GM12878 (cell line): Measurements from ENCODE around the gene COMMD6. TPM values are rescaled to one million over a fixed set of nuclear protein-coding genes. Genes with fewer than 3 reads are reported as not detected.
A peak's percentile ranks its signal among the peaks of the same experiment; 100 is the strongest.

Experiments used
- BHLHE40 ChIP-seq, 2 experiments: fragments of 450-650 bp in 1 of 2; IDR thresholded peaks; 2 replicates each; pipeline ENCODE4 v1.6.1; 2011 to 2017; ENCODE audit warnings: low read depth in 2 of 2, borderline replicate concordance in 1 of 2, improper control_type of control experiment in 1 of 2, low read length in 1 of 2, mild to moderate bottlenecking in 1 of 2
- CHD1 ChIP-seq: IDR thresholded peaks from 2 replicates; pipeline ENCODE4 v1.6.1; 2012; ENCODE audit warnings: low read depth, low read length, improper control_type of control experiment
- EZH2 ChIP-seq: IDR thresholded peaks from 2 replicates; pipeline ENCODE4 v1.6.1; 2012; ENCODE audit warnings: low read depth, mild to moderate bottlenecking, control low read depth, inconsistent platforms, low read length, borderline replicate concordance; ENCODE audit not compliant: control insufficient read depth
- HCFC1 ChIP-seq: fragments of 150-350 bp; IDR thresholded peaks from 2 replicates; pipeline ENCODE4 v1.6.1; 2014; ENCODE audit warnings: low read length
- IKZF2 ChIP-seq, 2 experiments: fragments of 450-650 bp; IDR thresholded peaks; 2 replicates each; pipeline ENCODE4 v1.6.1; 2017; ENCODE audit warnings: mild to moderate bottlenecking in 2 of 2, moderate library complexity in 2 of 2
- NFIC ChIP-seq: IDR thresholded peaks from 2 replicates; pipeline ENCODE4 v1.6.1; 2012; ENCODE audit warnings: low read depth, mild to moderate bottlenecking, inconsistent platforms, low read length, moderate library complexity
- RBBP5 ChIP-seq: fragments of 200-600 bp; sonication (generic); conservative IDR thresholded peaks from 2 replicates; pipeline ENCODE4 v1.6.1; 2016
- RELA ChIP-seq: fragments of 450-650 bp; IDR thresholded peaks from 2 replicates; pipeline ENCODE4 v1.8.0; 2014; ENCODE audit warnings: borderline replicate concordance; ENCODE audit not compliant: partially characterized antibody
- RUNX3 ChIP-seq: IDR thresholded peaks from 2 replicates; pipeline ENCODE4 v1.6.1; 2012; ENCODE audit warnings: low read length, inconsistent platforms
- SMAD5 ChIP-seq: IDR thresholded peaks from 2 replicates; pipeline ENCODE4 v1.6.1; 2016; ENCODE audit warnings: antibody characterized with exemption, low read depth
- SPI1 ChIP-seq: IDR thresholded peaks from 2 replicates; pipeline ENCODE4 v1.6.1; 2011; ENCODE audit warnings: low read depth, mild to moderate bottlenecking, low read length, moderate library complexity, borderline replicate concordance; ENCODE audit not compliant: insufficient read depth
- STAT1 ChIP-seq: fragments of 450-650 bp; conservative IDR thresholded peaks from 2 replicates; pipeline ENCODE4 v1.6.1; 2014; ENCODE audit warnings: antibody characterized with exemption, mild to moderate bottlenecking
- SUPT20H ChIP-seq: IDR thresholded peaks from 2 replicates; pipeline ENCODE4 v1.6.1; 2011; ENCODE audit warnings: low read depth, mild to moderate bottlenecking, low read length, moderate library complexity, borderline replicate concordance; ENCODE audit not compliant: control insufficient read depth
- SUZ12 ChIP-seq: fragments of 200-600 bp; sonication (generic); IDR thresholded peaks from one replicate; pipeline ENCODE4 v1.6.1; 2018; ENCODE audit warnings: antibody characterized with exemption, mild to moderate bottlenecking; ENCODE audit not compliant: unreplicated experiment
- YBX1 ChIP-seq: fragments of 450-650 bp; IDR thresholded peaks from 2 replicates; pipeline ENCODE4 v1.6.1; 2016; ENCODE audit warnings: antibody characterized with exemption
- YY1 ChIP-seq: IDR thresholded peaks from 2 replicates; pipeline ENCODE4 v1.6.1; 2011; ENCODE audit warnings: low read depth, mild to moderate bottlenecking, low read length
- ZNF384 ChIP-seq: IDR thresholded peaks from 2 replicates; pipeline ENCODE4 v1.6.1; 2012; ENCODE audit warnings: low read depth, mild to moderate bottlenecking, low read length, improper control_type of control experiment, borderline replicate concordance
- polyA plus RNA-seq, 11 experiments: library from polyadenylated mRNA; depleted of rRNA in 4 of 11; unstranded in 6 of 11; stranded (reverse) in 5 of 11; fragments of >200 nt; fragmentation: Nextera tagmentation in 4 of 11; fragmentation: Illumina TruSeq in 1 of 11; extraction: Ambion mirVana in 4 of 11; extraction: Trizol in 1 of 11; gene quantifications; 1 replicate in 1 of 11; 2 replicates in 10 of 11; pipeline versions ENCODE4 v1.2.1 to v1.2.3, GENCODE V29; 2011 to 2016; ENCODE audit warnings: inconsistent platforms in 2 of 11, missing spikeins in 2 of 11, low read depth in 1 of 11
- total RNA-seq, 4 experiments: library from RNA; depleted of rRNA in 3 of 4; stranded (reverse); fragments of >200 nt in 3 of 4; fragmentation: Illumina TruSeq in 1 of 4; extraction: Trizol in 1 of 4; gene quantifications; 2 replicates each; pipeline versions ENCODE4 v1.2.1 to v1.2.3, GENCODE V29; 2013 to 2021
- TF ChIP-seq, protein P1 (sequence below): fragments of 450-650 bp; IDR thresholded peaks from 2 replicates; pipeline ENCODE4 v1.6.1; 2016; ENCODE audit warnings: mild to moderate bottlenecking, moderate library complexity, borderline replicate concordance
- TF ChIP-seq, protein P2 (sequence below): fragments of 450-650 bp; conservative IDR thresholded peaks from 2 replicates; pipeline ENCODE4 v1.6.1; 2017; ENCODE audit warnings: mild to moderate bottlenecking, moderate library complexity
- TF ChIP-seq, protein P3 (sequence below): fragments of 450-650 bp; IDR thresholded peaks from 2 replicates; pipeline ENCODE4 v1.6.1; 2017; ENCODE audit warnings: mild to moderate bottlenecking
- TF ChIP-seq, protein P4 (sequence below): IDR thresholded peaks from 2 replicates; pipeline ENCODE4 v1.6.1; 2012; ENCODE audit warnings: low read depth, low read length, improper control_type of control experiment

Gene COMMD6
- total and polyA plus RNA-seq, 10 of the 15 experiments (the other 5 are each of a cell fraction or from before 2014, with no cell fraction given) = 127 to 509 (median 247) TPM

DNA sequence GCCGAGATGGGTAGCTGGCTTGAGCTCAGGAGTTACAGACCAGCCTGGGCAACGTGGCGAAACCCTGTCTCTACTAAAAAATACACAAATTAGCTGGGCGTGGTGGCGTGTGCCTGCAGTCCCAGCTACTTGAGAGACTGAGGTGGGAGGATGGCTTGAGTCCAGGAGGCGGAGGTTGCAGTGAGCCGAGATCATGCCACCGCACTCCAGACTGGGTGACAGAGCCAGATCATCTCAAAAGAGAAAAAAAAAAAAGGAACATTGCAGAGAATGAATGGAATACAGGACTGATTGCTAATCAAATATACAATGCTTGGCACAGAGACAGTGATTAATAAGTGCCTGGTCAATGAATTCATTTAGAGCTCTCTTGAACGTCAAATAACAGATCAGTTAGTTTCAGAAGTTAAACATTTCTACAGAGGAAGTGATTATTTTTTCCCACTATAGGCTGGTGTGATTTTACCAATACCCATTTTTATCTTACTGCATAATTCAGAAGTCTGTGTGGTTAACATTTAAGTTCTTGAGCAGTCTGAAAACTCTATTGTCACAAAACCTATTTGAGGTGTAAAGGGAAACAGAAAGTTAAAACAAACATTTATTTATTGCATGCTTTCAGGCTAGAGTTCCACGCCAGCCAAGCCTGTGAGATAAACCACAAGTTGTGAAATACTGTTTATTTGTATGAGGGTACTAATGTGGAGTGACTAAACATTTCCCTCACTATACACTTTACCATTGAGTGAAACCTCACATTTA is 48.0 kb downstream of the COMMD6 start (continued):
- TF ChIP-seq RUNX3 = peak; percentile 81
- peak; percentile 29; the same call in 1 of the 2 replicates for TF ChIP-seq NFIC
- no peak for TF ChIP-seq YY1
- TF ChIP-seq, protein P1, sequence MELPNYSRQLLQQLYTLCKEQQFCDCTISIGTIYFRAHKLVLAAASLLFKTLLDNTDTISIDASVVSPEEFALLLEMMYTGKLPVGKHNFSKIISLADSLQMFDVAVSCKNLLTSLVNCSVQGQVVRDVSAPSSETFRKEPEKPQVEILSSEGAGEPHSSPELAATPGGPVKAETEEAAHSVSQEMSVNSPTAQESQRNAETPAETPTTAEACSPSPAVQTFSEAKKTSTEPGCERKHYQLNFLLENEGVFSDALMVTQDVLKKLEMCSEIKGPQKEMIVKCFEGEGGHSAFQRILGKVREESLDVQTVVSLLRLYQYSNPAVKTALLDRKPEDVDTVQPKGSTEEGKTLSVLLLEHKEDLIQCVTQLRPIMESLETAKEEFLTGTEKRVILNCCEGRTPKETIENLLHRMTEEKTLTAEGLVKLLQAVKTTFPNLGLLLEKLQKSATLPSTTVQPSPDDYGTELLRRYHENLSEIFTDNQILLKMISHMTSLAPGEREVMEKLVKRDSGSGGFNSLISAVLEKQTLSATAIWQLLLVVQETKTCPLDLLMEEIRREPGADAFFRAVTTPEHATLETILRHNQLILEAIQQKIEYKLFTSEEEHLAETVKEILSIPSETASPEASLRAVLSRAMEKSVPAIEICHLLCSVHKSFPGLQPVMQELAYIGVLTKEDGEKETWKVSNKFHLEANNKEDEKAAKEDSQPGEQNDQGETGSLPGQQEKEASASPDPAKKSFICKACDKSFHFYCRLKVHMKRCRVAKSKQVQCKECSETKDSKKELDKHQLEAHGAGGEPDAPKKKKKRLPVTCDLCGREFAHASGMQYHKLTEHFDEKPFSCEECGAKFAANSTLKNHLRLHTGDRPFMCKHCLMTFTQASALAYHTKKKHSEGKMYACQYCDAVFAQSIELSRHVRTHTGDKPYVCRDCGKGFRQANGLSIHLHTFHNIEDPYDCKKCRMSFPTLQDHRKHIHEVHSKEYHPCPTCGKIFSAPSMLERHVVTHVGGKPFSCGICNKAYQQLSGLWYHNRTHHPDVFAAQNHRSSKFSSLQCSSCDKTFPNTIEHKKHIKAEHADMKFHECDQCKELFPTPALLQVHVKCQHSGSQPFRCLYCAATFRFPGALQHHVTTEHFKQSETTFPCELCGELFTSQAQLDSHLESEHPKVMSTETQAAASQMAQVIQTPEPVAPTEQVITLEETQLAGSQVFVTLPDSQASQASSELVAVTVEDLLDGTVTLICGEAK = no peak
- TF ChIP-seq RELA = no peak
- TF ChIP-seq, protein P2, sequence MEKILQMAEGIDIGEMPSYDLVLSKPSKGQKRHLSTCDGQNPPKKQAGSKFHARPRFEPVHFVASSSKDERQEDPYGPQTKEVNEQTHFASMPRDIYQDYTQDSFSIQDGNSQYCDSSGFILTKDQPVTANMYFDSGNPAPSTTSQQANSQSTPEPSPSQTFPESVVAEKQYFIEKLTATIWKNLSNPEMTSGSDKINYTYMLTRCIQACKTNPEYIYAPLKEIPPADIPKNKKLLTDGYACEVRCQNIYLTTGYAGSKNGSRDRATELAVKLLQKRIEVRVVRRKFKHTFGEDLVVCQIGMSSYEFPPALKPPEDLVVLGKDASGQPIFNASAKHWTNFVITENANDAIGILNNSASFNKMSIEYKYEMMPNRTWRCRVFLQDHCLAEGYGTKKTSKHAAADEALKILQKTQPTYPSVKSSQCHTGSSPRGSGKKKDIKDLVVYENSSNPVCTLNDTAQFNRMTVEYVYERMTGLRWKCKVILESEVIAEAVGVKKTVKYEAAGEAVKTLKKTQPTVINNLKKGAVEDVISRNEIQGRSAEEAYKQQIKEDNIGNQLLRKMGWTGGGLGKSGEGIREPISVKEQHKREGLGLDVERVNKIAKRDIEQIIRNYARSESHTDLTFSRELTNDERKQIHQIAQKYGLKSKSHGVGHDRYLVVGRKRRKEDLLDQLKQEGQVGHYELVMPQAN = no peak
- TF ChIP-seq SUZ12 = no peak
- no peak for TF ChIP-seq EZH2
- no peak for TF ChIP-seq CHD1
- TF ChIP-seq SUPT20H = no peak
- no peak for TF ChIP-seq YBX1
- TF ChIP-seq RBBP5 = no peak
- no peak for TF ChIP-seq ZNF384
- TF ChIP-seq SPI1 = peak; percentile 49; the same call in 1 of the 2 replicates
- no peak for TF ChIP-seq SMAD5
- TF ChIP-seq STAT1 = no peak
- 0 out of 4 replicates have a peak, but pooled peaks of 1 of the 2 experiments have one; percentile 5 for TF ChIP-seq BHLHE40 (IDR thresholded peaks at IDR 0.05; ENCODE audit: borderline replicate concordance in 1 of 2, low read depth in 2 of 2, low read length in 1 of 2)
- TF ChIP-seq, protein P3, sequence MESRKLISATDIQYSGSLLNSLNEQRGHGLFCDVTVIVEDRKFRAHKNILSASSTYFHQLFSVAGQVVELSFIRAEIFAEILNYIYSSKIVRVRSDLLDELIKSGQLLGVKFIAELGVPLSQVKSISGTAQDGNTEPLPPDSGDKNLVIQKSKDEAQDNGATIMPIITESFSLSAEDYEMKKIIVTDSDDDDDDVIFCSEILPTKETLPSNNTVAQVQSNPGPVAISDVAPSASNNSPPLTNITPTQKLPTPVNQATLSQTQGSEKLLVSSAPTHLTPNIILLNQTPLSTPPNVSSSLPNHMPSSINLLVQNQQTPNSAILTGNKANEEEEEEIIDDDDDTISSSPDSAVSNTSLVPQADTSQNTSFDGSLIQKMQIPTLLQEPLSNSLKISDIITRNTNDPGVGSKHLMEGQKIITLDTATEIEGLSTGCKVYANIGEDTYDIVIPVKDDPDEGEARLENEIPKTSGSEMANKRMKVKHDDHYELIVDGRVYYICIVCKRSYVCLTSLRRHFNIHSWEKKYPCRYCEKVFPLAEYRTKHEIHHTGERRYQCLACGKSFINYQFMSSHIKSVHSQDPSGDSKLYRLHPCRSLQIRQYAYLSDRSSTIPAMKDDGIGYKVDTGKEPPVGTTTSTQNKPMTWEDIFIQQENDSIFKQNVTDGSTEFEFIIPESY = no peak
- TF ChIP-seq IKZF2 (IDR thresholded peaks at IDR 0.05) = peak; percentile 55 to 69; a peak in 3 of 4 replicates
- TF ChIP-seq, protein P4, sequence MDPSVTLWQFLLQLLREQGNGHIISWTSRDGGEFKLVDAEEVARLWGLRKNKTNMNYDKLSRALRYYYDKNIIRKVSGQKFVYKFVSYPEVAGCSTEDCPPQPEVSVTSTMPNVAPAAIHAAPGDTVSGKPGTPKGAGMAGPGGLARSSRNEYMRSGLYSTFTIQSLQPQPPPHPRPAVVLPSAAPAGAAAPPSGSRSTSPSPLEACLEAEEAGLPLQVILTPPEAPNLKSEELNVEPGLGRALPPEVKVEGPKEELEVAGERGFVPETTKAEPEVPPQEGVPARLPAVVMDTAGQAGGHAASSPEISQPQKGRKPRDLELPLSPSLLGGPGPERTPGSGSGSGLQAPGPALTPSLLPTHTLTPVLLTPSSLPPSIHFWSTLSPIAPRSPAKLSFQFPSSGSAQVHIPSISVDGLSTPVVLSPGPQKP = no peak
- no peak for TF ChIP-seq HCFC1
